H9 (cell line): Measurements from ENCODE around the gene RNLS. TPM values are rescaled to one million over a fixed set of nuclear protein-coding genes. Genes with fewer than 3 reads are reported as not detected.

Source experiments
- DNase-seq: peaks from one replicate; pipeline ENCODE4 v3.0.0-alpha.2; 2017
- H2AFZ ChIP-seq: one replicate; pipeline ENCODE4 v1.6.1; 2013; ENCODE audit warnings: mild to moderate bottlenecking, low read length, control low read depth, moderate library complexity
- H2AK5ac ChIP-seq: 2 replicates; pipeline ENCODE4 v1.6.1; 2013; ENCODE audit warnings: low read length, control low read depth, mixed read lengths; ENCODE audit not compliant: insufficient read length
- H2BK120ac ChIP-seq: one replicate; pipeline ENCODE4 v1.6.1; 2013; ENCODE audit warnings: low read depth, mild to moderate bottlenecking, low read length, control low read depth, inconsistent platforms; ENCODE audit not compliant: poor library complexity, severe bottlenecking
- H2BK12ac ChIP-seq: 2 replicates; pipeline ENCODE4 v1.6.1; 2013; ENCODE audit warnings: low read length, control low read depth, mixed read lengths, low read depth; ENCODE audit not compliant: insufficient read length
- H2BK15ac ChIP-seq: 2 replicates; pipeline ENCODE4 v1.6.1; 2013; ENCODE audit warnings: low read depth, low read length, control low read depth
- H2BK20ac ChIP-seq: one replicate; pipeline ENCODE4 v1.6.1; 2013; ENCODE audit warnings: low read depth, mild to moderate bottlenecking, low read length, control low read depth, inconsistent platforms; ENCODE audit not compliant: poor library complexity, severe bottlenecking
- H2BK5ac ChIP-seq: 2 replicates; pipeline ENCODE4 v1.6.1; 2013; ENCODE audit warnings: low read length, control low read depth, mixed read lengths; ENCODE audit not compliant: insufficient read length
- H3K14ac ChIP-seq: 2 replicates; pipeline ENCODE4 v1.6.1; 2013; ENCODE audit warnings: low read length, control low read depth; ENCODE audit not compliant: insufficient read depth
- H3K18ac ChIP-seq: 2 replicates; pipeline ENCODE4 v1.6.1; 2013; ENCODE audit warnings: low read depth, mild to moderate bottlenecking, mixed read lengths, low read length, control low read depth; ENCODE audit not compliant: insufficient read length
- H3K23ac ChIP-seq: 2 replicates; pipeline ENCODE4 v1.6.1; 2013; ENCODE audit warnings: low read length, control low read depth, mixed read lengths, low read depth; ENCODE audit not compliant: insufficient read length
- H3K23me2 ChIP-seq: 2 replicates; pipeline ENCODE4 v1.6.1; 2013; ENCODE audit warnings: low read depth, mild to moderate bottlenecking, mixed read lengths, low read length, control low read depth; ENCODE audit not compliant: insufficient read length, poor library complexity, severe bottlenecking
- H3K27ac ChIP-seq: 2 replicates; pipeline ENCODE4 v1.5.1; 2013; ENCODE audit warnings: low read length, control low read depth, mixed read lengths, low read depth; ENCODE audit not compliant: insufficient read length
- H3K27me3 ChIP-seq: 2 replicates; pipeline ENCODE4 v1.6.1; 2013; ENCODE audit warnings: low read length, control low read depth, inconsistent platforms; ENCODE audit not compliant: insufficient read depth
- H3K4ac ChIP-seq: 2 replicates; pipeline ENCODE4 v1.6.1; 2013; ENCODE audit warnings: low read depth, mild to moderate bottlenecking, control low read depth, inconsistent platforms, low read length, moderate library complexity
- H3K4me1 ChIP-seq: 2 replicates; pipeline ENCODE4 v1.6.1; 2013; ENCODE audit warnings: low read length, control low read depth, inconsistent platforms; ENCODE audit not compliant: insufficient read depth
- H3K4me2 ChIP-seq: 2 replicates; pipeline ENCODE4 v1.6.1; 2013; ENCODE audit warnings: low read length, control low read depth, mixed read lengths; ENCODE audit not compliant: insufficient read length, insufficient read depth
- H3K56ac ChIP-seq: 2 replicates; pipeline ENCODE4 v1.6.1; 2013; ENCODE audit warnings: low read depth, mild to moderate bottlenecking, mixed read lengths, low read length, control low read depth; ENCODE audit not compliant: insufficient read length
- H3K79me1 ChIP-seq: 2 replicates; pipeline ENCODE4 v1.6.1; 2013; ENCODE audit warnings: low read depth, mild to moderate bottlenecking, moderate library complexity, low read length, control low read depth, inconsistent platforms; ENCODE audit not compliant: insufficient read depth, poor library complexity, severe bottlenecking
- H3K79me2 ChIP-seq: 2 replicates; pipeline ENCODE4 v1.6.1; 2013; ENCODE audit warnings: low read length, control low read depth, inconsistent platforms; ENCODE audit not compliant: insufficient read depth
- H3K9ac ChIP-seq: 2 replicates; pipeline ENCODE4 v1.6.1; 2013; ENCODE audit warnings: low read length, control low read depth, mixed read lengths; ENCODE audit not compliant: insufficient read length; ENCODE audit errors: extremely low read depth
- H3K9me3 ChIP-seq: one replicate; pipeline ENCODE4 v1.6.1; 2013; ENCODE audit warnings: low read depth, low read length, inconsistent platforms; ENCODE audit not compliant: control insufficient read depth
- H3T11ph ChIP-seq: one replicate; pipeline ENCODE4 v1.6.1; 2013; ENCODE audit warnings: mild to moderate bottlenecking, low read length, control low read depth, inconsistent platforms
- H4K20me1 ChIP-seq: one replicate; pipeline ENCODE4 v1.6.1; 2013; ENCODE audit not compliant: control insufficient read depth, insufficient read length, insufficient read depth
- H4K5ac ChIP-seq: 2 replicates; pipeline ENCODE4 v1.6.1; 2013; ENCODE audit warnings: low read depth, mild to moderate bottlenecking, mixed read lengths, low read length, control low read depth; ENCODE audit not compliant: insufficient read length
- H4K8ac ChIP-seq: replicated peaks from 2 replicates; pipeline ENCODE4 v1.6.1; 2013; ENCODE audit warnings: low read length, control low read depth, mixed read lengths, low read depth; ENCODE audit not compliant: insufficient read length
- H4K91ac ChIP-seq: 2 replicates; pipeline ENCODE4 v1.6.1; 2013; ENCODE audit warnings: low read depth, mild to moderate bottlenecking, moderate library complexity, mixed read lengths, low read length, control low read depth; ENCODE audit not compliant: insufficient read length
- H3K27ac Mint-ChIP-seq, 3 experiments: 2 replicates in 2 of 3; 3 replicates in 1 of 3; pipeline ENCODE4 v1.8.0; 2020 to 2021; ENCODE audit warnings: mixed read lengths in 3 of 3, mild to moderate bottlenecking in 1 of 3, moderate library complexity in 1 of 3
- H3K27me3 Mint-ChIP-seq: 2 replicates; pipeline ENCODE4 v1.8.0; 2021; ENCODE audit warnings: low read depth, mild to moderate bottlenecking, moderate library complexity, mixed read lengths
- H3K36me3 Mint-ChIP-seq, 3 experiments: 2 replicates in 2 of 3; 3 replicates in 1 of 3; pipeline ENCODE4 v1.8.0; 2020 to 2021; ENCODE audit warnings: low read depth in 3 of 3, mixed read lengths in 3 of 3; ENCODE audit not compliant: insufficient read depth in 1 of 3
- H3K4me1 Mint-ChIP-seq, 2 experiments: 2 replicates each; pipeline ENCODE4 v1.8.0; 2020; ENCODE audit warnings: mixed read lengths in 2 of 2
- H3K4me3 Mint-ChIP-seq, 2 experiments: 2 replicates in 1 of 2; 3 replicates in 1 of 2; pipeline ENCODE4 v1.8.0; 2020 to 2021; ENCODE audit warnings: mild to moderate bottlenecking in 2 of 2, mixed read lengths in 2 of 2, moderate library complexity in 1 of 2
- H3K9me3 Mint-ChIP-seq, 2 experiments: 2 replicates in 1 of 2; 3 replicates in 1 of 2; pipeline ENCODE4 v1.8.0; 2020; ENCODE audit warnings: mild to moderate bottlenecking in 2 of 2, mixed read lengths in 2 of 2, moderate library complexity in 1 of 2
- WGBS: extraction: QIAGEN DNeasy Blood & Tissue Kit; methylation state at CpG from one replicate; pipeline ENCODE4 v1.1.7; 2013; ENCODE audit warnings: missing lambda C conversion rate, low lambda C conversion rate, mixed read lengths; ENCODE audit not compliant: insufficient read length; ENCODE audit errors: extremely low coverage; 5-methylcytosine and 5-hydroxymethylcytosine counted together
- total RNA-seq: library from RNA; stranded (reverse); gene quantifications from 2 replicates; pipeline ENCODE4 v1.2.1, GENCODE V29; 2021
- TF ChIP-seq, protein P1 (sequence below): fragments of 200-600 bp; sonication (generic); conservative IDR thresholded peaks from 3 replicates; pipeline ENCODE4 v1.8.0; 2021; ENCODE audit warnings: antibody characterized with exemption, mild to moderate bottlenecking

RNLS gene
- total RNA-seq, 1 experiment from 2014 or later: 7.5 TPM

- no peak overlapping the region for H3K9ac ChIP-seq
- H4K8ac ChIP-seq: no peak overlapping the region
- no peak overlapping the region for H4K91ac ChIP-seq
- no peak for DNase-seq
- H3K23ac ChIP-seq: no peak overlapping the region
- no peak overlapping the region for H3K56ac ChIP-seq
- Mint-ChIP-seq H3K4me3 (no peak overlapping the region), H3K9me3 (peaks cover 3 to 8% of the 10 kb centered on the region in 2 experiments; a peak in 2 of 5 replicates), H3K27ac (peak overlapping the region; percentile 16 to 85 (median 19); a peak in 2 of 7 replicates), H3K36me3 (peaks cover 0 to 10% (median 0%) of the 10 kb centered on the region in 3 experiments; a peak in 1 of 7 replicates), H3K27me3 (no peaks in the 10 kb centered on the region), H3K4me1 (peaks cover 18 to 27% of the 10 kb centered on the region in 2 experiments)
- no CpG with 5 or more reads among the region's 7 CpGs for WGBS
- H3K79me1 ChIP-seq: no peaks in the 10 kb centered on the region
- H4K5ac ChIP-seq: no peak overlapping the region
- no peak overlapping the region for H3K4ac ChIP-seq
- H4K20me1 ChIP-seq: no peaks in the 10 kb centered on the region
- H3K23me2 ChIP-seq: no peaks in the 10 kb centered on the region
- H2BK12ac ChIP-seq: no peak overlapping the region
- no peak overlapping the region for H2BK20ac ChIP-seq
- no peaks in the 10 kb centered on the region for H3K27me3 ChIP-seq
- no peak overlapping the region for H2BK15ac ChIP-seq
- TF ChIP-seq, protein P1, sequence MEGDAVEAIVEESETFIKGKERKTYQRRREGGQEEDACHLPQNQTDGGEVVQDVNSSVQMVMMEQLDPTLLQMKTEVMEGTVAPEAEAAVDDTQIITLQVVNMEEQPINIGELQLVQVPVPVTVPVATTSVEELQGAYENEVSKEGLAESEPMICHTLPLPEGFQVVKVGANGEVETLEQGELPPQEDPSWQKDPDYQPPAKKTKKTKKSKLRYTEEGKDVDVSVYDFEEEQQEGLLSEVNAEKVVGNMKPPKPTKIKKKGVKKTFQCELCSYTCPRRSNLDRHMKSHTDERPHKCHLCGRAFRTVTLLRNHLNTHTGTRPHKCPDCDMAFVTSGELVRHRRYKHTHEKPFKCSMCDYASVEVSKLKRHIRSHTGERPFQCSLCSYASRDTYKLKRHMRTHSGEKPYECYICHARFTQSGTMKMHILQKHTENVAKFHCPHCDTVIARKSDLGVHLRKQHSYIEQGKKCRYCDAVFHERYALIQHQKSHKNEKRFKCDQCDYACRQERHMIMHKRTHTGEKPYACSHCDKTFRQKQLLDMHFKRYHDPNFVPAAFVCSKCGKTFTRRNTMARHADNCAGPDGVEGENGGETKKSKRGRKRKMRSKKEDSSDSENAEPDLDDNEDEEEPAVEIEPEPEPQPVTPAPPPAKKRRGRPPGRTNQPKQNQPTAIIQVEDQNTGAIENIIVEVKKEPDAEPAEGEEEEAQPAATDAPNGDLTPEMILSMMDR: no peak
- no peak overlapping the region for H2AFZ ChIP-seq
- H3K4me2 ChIP-seq: no peak overlapping the region
- no peak overlapping the region for H3K18ac ChIP-seq
- H2AK5ac ChIP-seq: no peak overlapping the region
- no peak overlapping the region for H3K14ac ChIP-seq
- H2BK5ac ChIP-seq: no peak overlapping the region
- H3K79me2 ChIP-seq: no peaks in the 10 kb centered on the region
- H3K9me3 ChIP-seq: no peaks in the 10 kb centered on the region
- no peak overlapping the region for H3T11ph ChIP-seq
- no peaks in the 10 kb centered on the region for H3K4me1 ChIP-seq
- no peak overlapping the region for H3K27ac ChIP-seq
- H2BK120ac ChIP-seq: no peak overlapping the region
Measured at GRCh38 chr10:88474884-88475844, 108.0 kb downstream of the RNLS start.
